Breast epithelium (tissue), 3 donors: ENCODE measurements around the gene TIMM29.

Experiments used
- POLR2A ChIP-seq: fragments of 450-650 bp; IDR thresholded peaks from one replicate; pipeline ENCODE4 v1.6.1; 2016; ENCODE audit warnings: antibody characterized with exemption, mild to moderate bottlenecking, moderate library complexity
- TF ChIP-seq, protein P1 (sequence below), 3 donors: fragments of 450-650 bp; IDR thresholded peaks; one replicate each; pipeline ENCODE4 v1.5.1; 2016 to 2017; ENCODE audit warnings: antibody characterized with exemption in 3 of 3, mild to moderate bottlenecking in 3 of 3, moderate library complexity in 3 of 3

DNA sequence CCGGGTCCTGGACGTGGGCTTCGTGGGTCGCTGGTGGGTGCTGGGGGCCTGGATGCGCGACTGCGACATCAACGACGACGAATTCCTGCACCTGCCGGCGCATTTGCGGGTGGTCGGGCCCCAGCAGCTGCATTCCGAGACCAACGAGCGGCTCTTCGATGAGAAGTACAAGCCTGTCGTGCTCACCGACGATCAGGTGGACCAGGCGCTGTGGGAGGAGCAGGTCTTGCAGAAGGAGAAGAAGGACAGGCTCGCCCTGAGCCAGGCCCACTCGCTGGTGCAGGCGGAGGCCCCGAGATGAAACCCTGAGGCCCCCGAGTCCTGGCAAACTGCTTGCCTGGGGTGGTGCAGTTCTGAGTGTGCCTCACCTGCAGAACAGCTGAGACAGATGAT, 787 bp downstream of the TIMM29 start:
- no peak for TF ChIP-seq POLR2A
- TF ChIP-seq, protein P1, sequence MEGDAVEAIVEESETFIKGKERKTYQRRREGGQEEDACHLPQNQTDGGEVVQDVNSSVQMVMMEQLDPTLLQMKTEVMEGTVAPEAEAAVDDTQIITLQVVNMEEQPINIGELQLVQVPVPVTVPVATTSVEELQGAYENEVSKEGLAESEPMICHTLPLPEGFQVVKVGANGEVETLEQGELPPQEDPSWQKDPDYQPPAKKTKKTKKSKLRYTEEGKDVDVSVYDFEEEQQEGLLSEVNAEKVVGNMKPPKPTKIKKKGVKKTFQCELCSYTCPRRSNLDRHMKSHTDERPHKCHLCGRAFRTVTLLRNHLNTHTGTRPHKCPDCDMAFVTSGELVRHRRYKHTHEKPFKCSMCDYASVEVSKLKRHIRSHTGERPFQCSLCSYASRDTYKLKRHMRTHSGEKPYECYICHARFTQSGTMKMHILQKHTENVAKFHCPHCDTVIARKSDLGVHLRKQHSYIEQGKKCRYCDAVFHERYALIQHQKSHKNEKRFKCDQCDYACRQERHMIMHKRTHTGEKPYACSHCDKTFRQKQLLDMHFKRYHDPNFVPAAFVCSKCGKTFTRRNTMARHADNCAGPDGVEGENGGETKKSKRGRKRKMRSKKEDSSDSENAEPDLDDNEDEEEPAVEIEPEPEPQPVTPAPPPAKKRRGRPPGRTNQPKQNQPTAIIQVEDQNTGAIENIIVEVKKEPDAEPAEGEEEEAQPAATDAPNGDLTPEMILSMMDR (IDR thresholded peaks at IDR 0.05), result no peak
